ENCODE results near the gene HENMT1.

DNA sequence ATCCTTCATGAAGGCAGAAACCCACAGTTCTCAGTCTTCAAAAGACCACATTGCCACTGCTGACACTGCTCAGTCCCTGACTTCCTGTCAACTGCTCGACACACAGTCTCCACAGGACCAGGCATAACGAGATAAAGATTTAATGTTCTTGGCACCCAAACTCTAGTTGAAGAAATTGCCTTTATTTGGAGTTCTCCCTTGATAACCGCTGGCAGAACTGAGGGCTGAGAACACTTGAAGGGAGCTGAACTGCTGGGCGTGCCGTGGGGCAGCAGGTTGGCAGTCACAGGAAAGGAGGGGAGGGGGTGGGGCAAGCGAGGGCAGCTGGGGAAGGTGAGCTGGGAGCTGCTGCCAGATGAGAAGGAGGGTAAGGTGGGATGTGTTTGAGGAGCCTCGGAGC, 15.9 kb downstream of the HENMT1 start:
- TF ChIP-seq, protein P1, sequence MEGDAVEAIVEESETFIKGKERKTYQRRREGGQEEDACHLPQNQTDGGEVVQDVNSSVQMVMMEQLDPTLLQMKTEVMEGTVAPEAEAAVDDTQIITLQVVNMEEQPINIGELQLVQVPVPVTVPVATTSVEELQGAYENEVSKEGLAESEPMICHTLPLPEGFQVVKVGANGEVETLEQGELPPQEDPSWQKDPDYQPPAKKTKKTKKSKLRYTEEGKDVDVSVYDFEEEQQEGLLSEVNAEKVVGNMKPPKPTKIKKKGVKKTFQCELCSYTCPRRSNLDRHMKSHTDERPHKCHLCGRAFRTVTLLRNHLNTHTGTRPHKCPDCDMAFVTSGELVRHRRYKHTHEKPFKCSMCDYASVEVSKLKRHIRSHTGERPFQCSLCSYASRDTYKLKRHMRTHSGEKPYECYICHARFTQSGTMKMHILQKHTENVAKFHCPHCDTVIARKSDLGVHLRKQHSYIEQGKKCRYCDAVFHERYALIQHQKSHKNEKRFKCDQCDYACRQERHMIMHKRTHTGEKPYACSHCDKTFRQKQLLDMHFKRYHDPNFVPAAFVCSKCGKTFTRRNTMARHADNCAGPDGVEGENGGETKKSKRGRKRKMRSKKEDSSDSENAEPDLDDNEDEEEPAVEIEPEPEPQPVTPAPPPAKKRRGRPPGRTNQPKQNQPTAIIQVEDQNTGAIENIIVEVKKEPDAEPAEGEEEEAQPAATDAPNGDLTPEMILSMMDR (IDR thresholded peaks at IDR 0.05 in 2 of 3, conservative IDR thresholded peaks at IDR 0.05 in 1 of 3; ENCODE audit: insufficient read depth in 2 of 3, low read depth in 1 of 3, low read length in 3 of 3) = no peak
- TF ChIP-seq, protein P2, sequence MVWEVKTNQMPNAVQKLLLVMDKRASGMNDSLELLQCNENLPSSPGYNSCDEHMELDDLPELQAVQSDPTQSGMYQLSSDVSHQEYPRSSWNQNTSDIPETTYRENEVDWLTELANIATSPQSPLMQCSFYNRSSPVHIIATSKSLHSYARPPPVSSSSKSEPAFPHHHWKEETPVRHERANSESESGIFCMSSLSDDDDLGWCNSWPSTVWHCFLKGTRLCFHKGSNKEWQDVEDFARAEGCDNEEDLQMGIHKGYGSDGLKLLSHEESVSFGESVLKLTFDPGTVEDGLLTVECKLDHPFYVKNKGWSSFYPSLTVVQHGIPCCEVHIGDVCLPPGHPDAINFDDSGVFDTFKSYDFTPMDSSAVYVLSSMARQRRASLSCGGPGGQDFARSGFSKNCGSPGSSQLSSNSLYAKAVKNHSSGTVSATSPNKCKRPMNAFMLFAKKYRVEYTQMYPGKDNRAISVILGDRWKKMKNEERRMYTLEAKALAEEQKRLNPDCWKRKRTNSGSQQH (CRISPR knock-in tag; IDR thresholded peaks at IDR 0.05) = no peak
- TF ChIP-seq EZH2 (IDR thresholded peaks at IDR 0.05; ENCODE audit: borderline replicate concordance, low read depth, low read length) = no peak
